Neural crest cell (in vitro differentiated cells): ENCODE measurements around the gene SLC2A3. TPM values are rescaled to one million over a fixed set of nuclear protein-coding genes. Genes with fewer than 3 reads are reported as not detected.
"Not testable (repeated sequence)": the region's sequence is repeated elsewhere in the genome, so short reads cannot be mapped to it uniquely, and the experiment has no call there.

ENCODE experiments used
- DNase-seq: peaks from one replicate; pipeline ENCODE4 v3.0.0; 2021; ENCODE audit warnings: low read depth, mixed read lengths, low spot score
- H3K27ac Mint-ChIP-seq: one replicate; pipeline ENCODE4 v1.8.0; 2021; ENCODE audit warnings: mild to moderate bottlenecking, mixed read lengths; ENCODE audit not compliant: unreplicated experiment
- H3K27me3 Mint-ChIP-seq: 2 replicates; pipeline ENCODE4 v1.8.0; 2021; ENCODE audit warnings: low read depth, mild to moderate bottlenecking, mixed read lengths
- H3K36me3 Mint-ChIP-seq: 2 replicates; pipeline ENCODE4 v1.8.0; 2021; ENCODE audit warnings: low read depth, mild to moderate bottlenecking, mixed read lengths
- H3K4me1 Mint-ChIP-seq: 2 replicates; pipeline ENCODE4 v1.8.0; 2021; ENCODE audit warnings: mixed read lengths
- H3K4me3 Mint-ChIP-seq: one replicate; pipeline ENCODE4 v1.8.0; 2021; ENCODE audit warnings: mild to moderate bottlenecking, mixed read lengths
- H3K9me3 Mint-ChIP-seq: 2 replicates; pipeline ENCODE4 v1.8.0; 2021; ENCODE audit warnings: mixed read lengths
- total RNA-seq: library from RNA; stranded (reverse); gene quantifications from 2 replicates; pipeline ENCODE4 v1.2.1, GENCODE V29; 2021
- TF ChIP-seq, protein P1 (sequence below): fragments of 200-600 bp; sonication (generic); conservative IDR thresholded peaks from 2 replicates; pipeline ENCODE4 v1.5.0; 2021; ENCODE audit warnings: antibody characterized with exemption, mild to moderate bottlenecking

Gene SLC2A3
- total RNA-seq, 1 donor from 2014 or later: 50.6 TPM

DNA sequence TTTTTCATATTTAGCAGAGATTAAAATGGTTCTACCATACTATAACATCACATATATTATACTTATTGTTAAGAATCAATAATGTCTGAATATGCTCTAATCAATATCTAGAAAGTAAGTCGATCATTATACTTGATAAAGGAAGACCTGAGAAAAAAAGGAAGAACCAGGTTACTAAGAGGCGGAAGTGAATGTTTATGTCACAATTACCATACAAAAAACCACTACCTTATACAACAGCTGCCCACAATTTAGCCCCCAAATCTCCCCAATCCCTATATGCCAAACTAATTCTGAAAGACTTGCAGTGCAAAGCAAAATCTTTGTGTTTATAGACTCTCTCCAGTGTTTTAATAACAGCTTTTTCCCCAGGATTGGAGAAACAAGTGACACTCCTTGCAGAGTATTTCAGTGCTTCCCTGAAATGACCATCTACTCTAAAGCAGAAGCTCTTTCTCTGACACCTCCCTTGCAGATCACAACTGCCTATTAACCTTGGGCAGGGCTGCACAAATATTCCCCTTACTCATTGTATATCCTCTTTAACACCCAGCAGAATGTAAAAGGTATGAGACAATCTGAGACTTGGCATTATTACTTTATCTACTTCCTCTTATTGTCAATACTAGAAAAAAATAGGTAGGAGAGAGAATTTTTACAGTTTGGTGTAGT lies 12.7 kb upstream of the SLC2A3 start:
- H3K27me3 Mint-ChIP-seq: no peaks in the 10 kb centered on the region
- H3K36me3 Mint-ChIP-seq: no peaks in the 10 kb centered on the region
- H3K9me3 Mint-ChIP-seq: no peaks in the 10 kb centered on the region
- H3K4me3 Mint-ChIP-seq: no peak overlapping the region
- H3K27ac Mint-ChIP-seq: no peak overlapping the region
- TF ChIP-seq, protein P1, sequence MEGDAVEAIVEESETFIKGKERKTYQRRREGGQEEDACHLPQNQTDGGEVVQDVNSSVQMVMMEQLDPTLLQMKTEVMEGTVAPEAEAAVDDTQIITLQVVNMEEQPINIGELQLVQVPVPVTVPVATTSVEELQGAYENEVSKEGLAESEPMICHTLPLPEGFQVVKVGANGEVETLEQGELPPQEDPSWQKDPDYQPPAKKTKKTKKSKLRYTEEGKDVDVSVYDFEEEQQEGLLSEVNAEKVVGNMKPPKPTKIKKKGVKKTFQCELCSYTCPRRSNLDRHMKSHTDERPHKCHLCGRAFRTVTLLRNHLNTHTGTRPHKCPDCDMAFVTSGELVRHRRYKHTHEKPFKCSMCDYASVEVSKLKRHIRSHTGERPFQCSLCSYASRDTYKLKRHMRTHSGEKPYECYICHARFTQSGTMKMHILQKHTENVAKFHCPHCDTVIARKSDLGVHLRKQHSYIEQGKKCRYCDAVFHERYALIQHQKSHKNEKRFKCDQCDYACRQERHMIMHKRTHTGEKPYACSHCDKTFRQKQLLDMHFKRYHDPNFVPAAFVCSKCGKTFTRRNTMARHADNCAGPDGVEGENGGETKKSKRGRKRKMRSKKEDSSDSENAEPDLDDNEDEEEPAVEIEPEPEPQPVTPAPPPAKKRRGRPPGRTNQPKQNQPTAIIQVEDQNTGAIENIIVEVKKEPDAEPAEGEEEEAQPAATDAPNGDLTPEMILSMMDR: no peak
- no peak for DNase-seq
- no peaks in the 10 kb centered on the region for H3K4me1 Mint-ChIP-seq

DNA sequence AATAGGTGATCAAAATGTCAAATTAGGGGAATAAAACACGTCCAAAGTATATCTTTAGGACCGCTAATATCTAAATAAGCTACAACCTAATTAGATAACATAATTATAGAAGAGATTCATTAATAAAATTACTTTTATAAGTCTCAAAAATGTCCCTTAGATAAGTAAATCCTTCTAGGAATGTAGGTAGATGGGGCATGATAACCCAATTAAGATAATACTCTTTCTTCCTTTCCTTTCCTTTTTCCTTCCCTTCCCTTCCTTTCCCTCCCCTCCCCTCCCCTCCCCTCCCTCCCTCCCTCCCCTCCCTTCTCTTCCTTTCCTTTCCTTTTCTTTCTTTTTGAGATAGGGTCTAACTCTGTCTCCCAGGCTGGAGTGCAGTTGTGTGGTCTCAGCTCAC lies 11.0 kb upstream of the SLC2A3 start:
- no peak overlapping the region for H3K27ac Mint-ChIP-seq

DNA sequence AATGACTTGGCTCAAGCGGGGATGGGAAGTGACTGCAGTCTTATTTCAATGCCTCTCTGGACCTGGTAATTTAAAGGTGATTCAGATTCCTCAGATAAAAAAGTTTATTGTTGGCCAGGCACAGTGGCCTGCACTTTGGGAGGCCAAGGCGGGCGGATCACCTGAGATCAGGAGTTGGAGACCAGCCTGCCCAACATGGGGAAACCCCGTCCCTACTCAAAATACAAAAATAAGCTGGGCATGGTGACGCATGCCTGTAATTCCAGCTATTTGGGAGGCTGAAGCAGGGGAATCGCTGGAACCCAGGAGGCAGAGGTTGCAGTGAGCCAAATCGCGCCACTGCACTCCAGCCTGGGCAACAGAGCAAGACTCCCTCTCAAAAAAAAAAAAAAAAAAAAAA lies 8.8 kb upstream of the SLC2A3 start:
- H3K4me1 Mint-ChIP-seq, DNase-seq, H3K4me3 Mint-ChIP-seq, H3K36me3 Mint-ChIP-seq, H3K9me3 Mint-ChIP-seq, H3K27ac Mint-ChIP-seq, H3K27me3 Mint-ChIP-seq: not testable (repeated sequence)

More for the DNA sequence above, 11.0 kb upstream of the SLC2A3 start:
- Mint-ChIP-seq H3K36me3 (no peaks in the 10 kb centered on the region), H3K4me1 (no peaks in the 10 kb centered on the region), H3K4me3 (no peak overlapping the region), H3K9me3 (no peaks in the 10 kb centered on the region), H3K27me3 (no peaks in the 10 kb centered on the region)
- DNase-seq: no peak
- TF ChIP-seq, protein P1: no peak

DNA sequence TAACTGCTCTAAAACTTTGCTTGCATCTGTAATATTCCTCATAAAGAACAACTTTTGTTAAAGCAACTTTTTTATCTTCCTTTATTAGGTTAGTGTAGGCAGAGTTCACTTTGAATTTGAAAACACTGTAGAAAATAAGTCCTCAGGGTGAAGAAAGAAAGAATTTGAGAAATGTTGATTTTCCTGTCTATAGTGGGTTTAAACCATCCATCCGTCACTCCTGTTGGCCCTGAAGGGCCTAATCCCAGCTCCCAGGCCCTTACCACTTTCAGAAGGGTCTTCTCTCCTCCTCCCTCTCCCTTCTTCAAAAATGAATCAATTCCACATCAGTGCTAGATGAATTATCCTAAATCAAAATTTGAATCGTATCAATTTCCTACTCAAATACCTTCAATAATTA lies 4.9 kb upstream of the SLC2A3 start:
- H3K36me3 Mint-ChIP-seq: no peaks in the 10 kb centered on the region
- H3K27ac Mint-ChIP-seq: no peak overlapping the region
- no peaks in the 10 kb centered on the region for H3K27me3 Mint-ChIP-seq
- no peaks in the 10 kb centered on the region for H3K9me3 Mint-ChIP-seq
- no peak for DNase-seq
- peaks cover 8% of the 10 kb centered on the region for H3K4me1 Mint-ChIP-seq
- TF ChIP-seq, protein P1: no peak
- no peak overlapping the region for H3K4me3 Mint-ChIP-seq

DNA sequence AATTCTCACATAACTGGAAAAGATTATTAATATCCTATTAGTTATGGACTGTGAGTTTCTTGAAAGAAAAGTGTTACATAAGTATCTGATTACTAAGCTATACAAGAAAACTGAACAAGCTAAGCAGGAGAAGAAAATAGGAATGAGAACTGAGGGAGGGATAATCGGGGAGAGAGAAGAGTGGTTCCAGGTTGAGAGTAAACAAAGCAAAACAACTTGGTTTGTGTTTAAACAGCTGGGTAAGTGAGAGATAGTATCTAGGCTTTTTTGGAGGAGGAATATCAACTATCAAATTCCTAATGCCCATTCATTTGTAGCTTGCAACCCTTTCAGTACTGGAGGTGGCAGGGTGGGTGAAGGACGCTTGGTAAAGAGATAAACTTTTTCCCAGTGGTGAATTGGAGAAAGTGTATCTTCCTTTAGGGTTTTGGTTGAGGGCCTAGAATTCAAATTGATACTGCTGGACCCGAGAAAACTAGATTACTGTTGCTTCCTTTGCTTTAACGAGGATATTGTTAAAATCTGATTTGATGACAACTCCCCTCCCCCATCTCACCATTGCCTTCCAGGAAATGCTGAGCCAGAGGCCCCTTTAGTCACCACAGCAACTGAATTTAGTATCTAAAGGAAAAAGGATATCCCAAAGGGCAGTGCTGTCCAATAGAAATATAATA lies 2.0 kb upstream of the SLC2A3 start:
- peak overlapping the region; percentile 77 for H3K4me3 Mint-ChIP-seq

More for the DNA sequence above, 2.0 kb upstream of the SLC2A3 start:
- no peaks in the 10 kb centered on the region for H3K9me3 Mint-ChIP-seq
- peaks cover 8% of the 10 kb centered on the region for H3K4me1 Mint-ChIP-seq
- no peaks in the 10 kb centered on the region for H3K27me3 Mint-ChIP-seq
- no peaks in the 10 kb centered on the region for H3K36me3 Mint-ChIP-seq
- TF ChIP-seq, protein P1: peak; percentile 50
- no peak for DNase-seq
- peak overlapping the region; percentile 65 for H3K27ac Mint-ChIP-seq
